ENCODE results near the gene CASK. TPM values are rescaled to one million over a fixed set of nuclear protein-coding genes. Genes with fewer than 3 reads are reported as not detected.

The CASK gene
- total RNA-seq, 2 experiments from 2014 or later, result 18.2 to 20.2 TPM

DNA sequence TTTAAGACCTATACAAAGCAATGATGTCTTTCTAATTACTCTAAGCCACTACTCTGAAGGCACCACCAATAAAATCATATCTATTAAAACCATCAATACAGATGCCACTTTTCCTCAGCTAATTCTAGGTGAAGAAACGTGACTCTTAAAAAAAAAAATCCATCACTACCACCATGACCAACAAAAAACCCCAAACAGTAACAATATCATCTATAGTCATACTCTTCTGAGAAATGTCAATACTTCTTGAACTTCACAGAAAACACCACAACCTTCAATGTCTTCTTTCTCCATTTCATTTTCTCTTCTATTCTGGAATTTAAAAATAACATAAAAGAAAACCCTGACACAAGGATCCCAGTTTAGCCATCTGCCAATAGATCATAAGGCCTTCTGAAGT, 35.7 kb downstream of the CASK start:
- intact Hi-C loops (cut with micrococcal nuclease), result no loop called here
- Mint-ChIP-seq H3K27ac (peak overlapping the region; percentile 71), H3K4me1 (ENCODE audit: low read depth) (peaks cover 35% of the 10 kb centered on the region), H3K4me3 (no peak overlapping the region), H3K9me3 (peaks cover under 1% of the 10 kb centered on the region), H3K36me3 (ENCODE audit: low read depth) (peaks cover 6% of the 10 kb centered on the region), H3K27me3 (no peaks in the 10 kb centered on the region)
- ChIA-PET POLR2A (no interaction called here), CTCF (no interaction called here)
- no peak for DNase-seq
- no peak for ATAC-seq
- TF ChIP-seq, protein P1, sequence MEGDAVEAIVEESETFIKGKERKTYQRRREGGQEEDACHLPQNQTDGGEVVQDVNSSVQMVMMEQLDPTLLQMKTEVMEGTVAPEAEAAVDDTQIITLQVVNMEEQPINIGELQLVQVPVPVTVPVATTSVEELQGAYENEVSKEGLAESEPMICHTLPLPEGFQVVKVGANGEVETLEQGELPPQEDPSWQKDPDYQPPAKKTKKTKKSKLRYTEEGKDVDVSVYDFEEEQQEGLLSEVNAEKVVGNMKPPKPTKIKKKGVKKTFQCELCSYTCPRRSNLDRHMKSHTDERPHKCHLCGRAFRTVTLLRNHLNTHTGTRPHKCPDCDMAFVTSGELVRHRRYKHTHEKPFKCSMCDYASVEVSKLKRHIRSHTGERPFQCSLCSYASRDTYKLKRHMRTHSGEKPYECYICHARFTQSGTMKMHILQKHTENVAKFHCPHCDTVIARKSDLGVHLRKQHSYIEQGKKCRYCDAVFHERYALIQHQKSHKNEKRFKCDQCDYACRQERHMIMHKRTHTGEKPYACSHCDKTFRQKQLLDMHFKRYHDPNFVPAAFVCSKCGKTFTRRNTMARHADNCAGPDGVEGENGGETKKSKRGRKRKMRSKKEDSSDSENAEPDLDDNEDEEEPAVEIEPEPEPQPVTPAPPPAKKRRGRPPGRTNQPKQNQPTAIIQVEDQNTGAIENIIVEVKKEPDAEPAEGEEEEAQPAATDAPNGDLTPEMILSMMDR (IDR thresholded peaks at IDR 0.05), result no peak

DNA sequence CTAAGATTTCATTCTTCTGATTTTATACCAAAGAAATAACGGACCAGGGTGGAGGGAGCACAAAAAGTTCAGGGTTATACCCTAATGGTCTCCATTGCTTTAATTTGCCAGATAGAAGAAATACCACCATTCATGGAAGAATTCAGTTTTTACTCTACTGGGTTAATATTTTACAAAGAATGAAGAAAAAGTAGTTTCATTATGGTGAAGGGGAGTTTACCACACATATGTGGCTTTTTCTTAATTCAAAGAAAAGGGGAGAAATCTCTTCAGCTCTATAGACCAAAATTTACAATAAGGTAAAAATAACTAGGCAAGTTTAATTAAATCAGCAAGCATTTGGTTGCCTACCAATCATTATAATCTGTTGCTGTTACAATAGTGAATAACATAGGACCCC, 37.6 kb downstream of the CASK start:
- no peak overlapping the region for H3K27ac Mint-ChIP-seq
- peaks cover 43% of the 10 kb centered on the region for H3K4me1 Mint-ChIP-seq (ENCODE audit: low read depth)
- ChIA-PET POLR2A (no interaction called here), CTCF (no interaction called here)
- TF ChIP-seq, protein P1 (IDR thresholded peaks at IDR 0.05), result no peak
- intact Hi-C loops (cut with micrococcal nuclease), result no loop called here
- no peaks in the 10 kb centered on the region for H3K9me3 Mint-ChIP-seq
- H3K27me3 Mint-ChIP-seq, result no peaks in the 10 kb centered on the region
- DNase-seq (no peak), ATAC-seq (no peak)
- H3K36me3 Mint-ChIP-seq (ENCODE audit: low read depth), result peaks cover 5% of the 10 kb centered on the region
- H3K4me3 Mint-ChIP-seq, result no peak overlapping the region

DNA sequence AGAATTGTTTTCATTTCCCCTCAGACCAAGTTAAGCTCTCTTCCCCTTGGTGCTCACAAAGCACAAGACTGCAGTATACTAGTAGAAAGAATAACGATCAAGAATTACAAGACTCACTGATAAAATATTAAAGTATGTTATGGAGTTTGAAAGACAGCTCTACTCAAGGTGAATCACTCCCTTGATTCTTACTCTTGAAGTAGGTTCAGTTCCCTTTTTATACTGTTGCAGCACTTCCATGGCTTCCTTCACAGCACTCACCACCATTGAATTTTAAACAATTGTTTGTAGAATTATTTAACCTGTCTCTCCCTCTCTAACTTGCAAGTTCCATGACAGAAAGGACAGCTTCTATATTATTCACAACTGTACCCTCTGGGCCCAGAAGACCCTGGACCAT, 42.2 kb downstream of the CASK start:
- no peak overlapping the region for H3K4me3 Mint-ChIP-seq
- no peaks in the 10 kb centered on the region for H3K27me3 Mint-ChIP-seq
- no peak for DNase-seq
- TF ChIP-seq, protein P1 (IDR thresholded peaks at IDR 0.05), result no peak
- no peaks in the 10 kb centered on the region for H3K36me3 Mint-ChIP-seq (ENCODE audit: low read depth)
- H3K27ac Mint-ChIP-seq, result no peak overlapping the region
- POLR2A ChIA-PET, result no interaction called here
- peaks cover 35% of the 10 kb centered on the region for H3K4me1 Mint-ChIP-seq (ENCODE audit: low read depth)
- H3K9me3 Mint-ChIP-seq, result no peaks in the 10 kb centered on the region
- intact Hi-C loops (cut with micrococcal nuclease), result no loop called here
- no peak for ATAC-seq
- CTCF ChIA-PET, result no interaction called here

DNA sequence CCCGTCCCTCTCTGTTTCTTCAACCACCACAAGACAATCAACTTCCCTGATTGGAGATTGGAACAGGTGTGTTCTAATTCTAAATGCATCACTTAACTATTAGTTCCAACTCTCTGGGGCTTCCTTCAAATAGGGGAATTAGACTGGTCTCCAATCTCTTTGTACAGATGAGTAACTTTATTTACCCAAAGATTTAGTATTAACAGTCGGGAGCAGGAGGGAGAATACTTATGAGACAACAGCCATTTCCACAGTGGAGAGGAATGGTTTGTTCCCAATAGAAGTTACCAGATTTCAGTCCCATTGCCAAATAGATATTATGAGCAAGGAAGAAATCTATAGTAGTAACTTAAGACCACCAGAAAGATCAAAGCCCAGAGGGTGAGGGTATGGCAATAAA, 46.2 kb downstream of the CASK start:
- ATAC-seq (no peak), DNase-seq (no peak)
- peaks cover 5% of the 10 kb centered on the region for H3K36me3 Mint-ChIP-seq (ENCODE audit: low read depth)
- H3K27me3 Mint-ChIP-seq, result no peaks in the 10 kb centered on the region
- TF ChIP-seq, protein P1 (IDR thresholded peaks at IDR 0.05), result no peak
- H3K27ac Mint-ChIP-seq, result no peak overlapping the region
- H3K9me3 Mint-ChIP-seq, result peaks cover 2% of the 10 kb centered on the region
- peaks cover 30% of the 10 kb centered on the region for H3K4me1 Mint-ChIP-seq (ENCODE audit: low read depth)
- CTCF ChIA-PET, result no interaction called here
- POLR2A ChIA-PET, result no interaction called here
- intact Hi-C loops (cut with micrococcal nuclease), result no loop called here
- no peak overlapping the region for H3K4me3 Mint-ChIP-seq

DNA sequence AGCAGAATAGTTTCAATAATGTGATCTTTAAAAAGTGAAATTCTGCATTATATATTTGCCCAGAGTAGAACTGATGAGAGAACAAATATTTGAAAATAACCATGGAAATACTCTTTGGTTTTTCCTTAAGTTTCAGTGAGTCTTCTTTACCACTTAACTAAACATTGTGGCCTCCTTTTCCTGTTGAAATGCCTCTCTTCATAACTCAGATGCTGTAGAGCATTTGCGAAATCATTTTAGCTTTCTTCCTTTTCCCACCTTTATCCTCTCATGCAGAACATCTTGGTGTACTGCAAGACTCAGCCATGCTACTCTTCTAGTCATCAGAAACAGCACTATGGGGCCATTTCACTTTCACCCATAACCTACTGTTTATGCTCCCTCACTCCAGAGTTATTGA, 48.2 kb downstream of the CASK start:
- intact Hi-C loops (cut with micrococcal nuclease), result no loop called here
- DNase-seq (no peak), ATAC-seq (no peak)
- POLR2A ChIA-PET, result interaction anchor here (0.7 to 1.3 kb wide), 2 partner anchors 29 to 49 kb away, joined by 3 read pairs; no protein-coding TSS in a partner anchor
- Mint-ChIP-seq H3K4me1 (ENCODE audit: low read depth) (peaks cover 30% of the 10 kb centered on the region), H3K4me3 (no peak overlapping the region), H3K36me3 (ENCODE audit: low read depth) (peaks cover 5% of the 10 kb centered on the region), H3K27ac (no peak overlapping the region), H3K27me3 (no peaks in the 10 kb centered on the region), H3K9me3 (peaks cover 2% of the 10 kb centered on the region)
- TF ChIP-seq, protein P1 (IDR thresholded peaks at IDR 0.05), result no peak
- CTCF ChIA-PET, result no interaction called here

Data from activated CD8-positive, alpha-beta T cell treated with anti-CD3 and anti-CD28 coated beads for 36 hours (primary cell).